Measurements from ENCODE around the gene MON1B. TPM values are rescaled to one million over a fixed set of nuclear protein-coding genes. Genes with fewer than 3 reads are reported as not detected.
"Not testable (repeated sequence)": the region's sequence is repeated elsewhere in the genome, so short reads cannot be mapped to it uniquely, and the experiment has no call there.

Gene MON1B
- total RNA-seq, 1 experiment from 2014 or later: 67.1 TPM

- CTCF ChIA-PET: interaction anchor here (0.9 to 1.3 kb wide), 9 partner anchors 8 to 1383 kb away, joined by 3 to 5 read pairs (median 3); no protein-coding TSS in a partner anchor
- Mint-ChIP-seq H3K4me3 (ENCODE audit: unreplicated experiment) (no peak overlapping the region), H3K27ac (ENCODE audit: unreplicated experiment) (no peak overlapping the region), H3K36me3 (ENCODE audit: insufficient read depth, unreplicated experiment) (peaks cover 6% of the 10 kb centered on the region), H3K4me1 (ENCODE audit: low read depth, unreplicated experiment) (no peaks in the 10 kb centered on the region), H3K27me3 (ENCODE audit: insufficient read depth, unreplicated experiment) (peaks cover 22% of the 10 kb centered on the region), H3K9me3 (ENCODE audit: unreplicated experiment) (no peaks in the 10 kb centered on the region)
- DNase-seq: peak in 1 of 2 experiments; percentile 73
- POLR2A ChIA-PET: interaction anchor here (0.6 kb wide), 1 partner anchor 1074 kb away, joined by 5 read pairs; no protein-coding TSS in a partner anchor
- TF ChIP-seq CTCF (IDR thresholded peaks at IDR 0.05; ENCODE audit: insufficient read depth in 1 of 2, low read depth in 1 of 2, low read length in 1 of 2, severe bottlenecking in 1 of 2, unreplicated experiment in 1 of 2): peak; percentile 72 to 79
- intact Hi-C loops (cut with micrococcal nuclease; ENCODE audit: unreplicated experiment): loop anchor here (1.0 to 10.0 kb wide), 5 partner anchors 107 to 1383 kb away; no protein-coding TSS in a partner anchor
- no peaks in the 10 kb centered on the region for H3K27me3 ChIP-seq (replicated peaks; ENCODE audit: control insufficient read depth, insufficient read depth, low read length)
- no peaks in the 10 kb centered on the region for H3K9me3 ChIP-seq
- BruUV-seq (replicated peaks): no TSS peak
- no peak overlapping the region for H3K4me3 ChIP-seq (ENCODE audit: low read depth, low read length)
- H3K4me1 ChIP-seq: no peaks in the 10 kb centered on the region
- no peaks in the 10 kb centered on the region for H3K36me3 ChIP-seq (ENCODE audit: control insufficient read depth, insufficient read depth, low read length)
Measured at GRCh38 chr16:77171745-77172635, 19.0 kb upstream of the MON1B start.

GRCh38 chr16:77172951-77173350 lies 18.0 kb upstream of the MON1B start:
- Mint-ChIP-seq H3K27me3 (ENCODE audit: insufficient read depth, unreplicated experiment) (peaks cover 16% of the 10 kb centered on the region), H3K27ac (ENCODE audit: unreplicated experiment) (no peak overlapping the region), H3K4me3 (ENCODE audit: unreplicated experiment) (no peak overlapping the region), H3K36me3 (ENCODE audit: insufficient read depth, unreplicated experiment) (peaks cover 6% of the 10 kb centered on the region), H3K4me1 (ENCODE audit: low read depth, unreplicated experiment) (no peaks in the 10 kb centered on the region), H3K9me3 (ENCODE audit: unreplicated experiment) (no peaks in the 10 kb centered on the region)
- no peak for TF ChIP-seq CTCF (IDR thresholded peaks at IDR 0.05; ENCODE audit: insufficient read depth in 1 of 2, low read depth in 1 of 2, low read length in 1 of 2, severe bottlenecking in 1 of 2, unreplicated experiment in 1 of 2)
- CTCF ChIA-PET: no interaction called here
- Histone ChIP-seq H3K36me3 (ENCODE audit: control insufficient read depth, insufficient read depth, low read length) (no peaks in the 10 kb centered on the region), H3K4me1 (no peaks in the 10 kb centered on the region), H3K9me3 (no peaks in the 10 kb centered on the region), H3K27me3 (replicated peaks; ENCODE audit: control insufficient read depth, insufficient read depth, low read length) (no peaks in the 10 kb centered on the region), H3K4me3 (ENCODE audit: low read depth, low read length) (no peak overlapping the region)
- no peak for DNase-seq
- BruUV-seq (replicated peaks): no TSS peak
- intact Hi-C loops (cut with micrococcal nuclease; ENCODE audit: unreplicated experiment): loop anchor here (2.0 to 10.0 kb wide), 2 partner anchors 108 to 1384 kb away; no protein-coding TSS in a partner anchor
- POLR2A ChIA-PET: no interaction called here

GRCh38 chr16:77183137-77183536 lies 7.9 kb upstream of the MON1B start:
- no peak for TF ChIP-seq CTCF (IDR thresholded peaks at IDR 0.05; ENCODE audit: insufficient read depth in 1 of 2, low read depth in 1 of 2, low read length in 1 of 2, severe bottlenecking in 1 of 2, unreplicated experiment in 1 of 2)
- ChIA-PET CTCF (no interaction called here), POLR2A (no interaction called here)
- intact Hi-C loops (cut with micrococcal nuclease; ENCODE audit: unreplicated experiment): no loop called here
- Mint-ChIP-seq H3K27ac (ENCODE audit: unreplicated experiment) (no peak overlapping the region), H3K9me3 (ENCODE audit: unreplicated experiment) (no peaks in the 10 kb centered on the region), H3K4me1 (ENCODE audit: low read depth, unreplicated experiment) (no peaks in the 10 kb centered on the region), H3K36me3 (ENCODE audit: insufficient read depth, unreplicated experiment) (no peaks in the 10 kb centered on the region), H3K4me3 (ENCODE audit: unreplicated experiment) (no peak overlapping the region), H3K27me3 (ENCODE audit: insufficient read depth, unreplicated experiment) (peaks cover 24% of the 10 kb centered on the region)
- no peaks in the 10 kb centered on the region for H3K36me3 ChIP-seq (ENCODE audit: control insufficient read depth, insufficient read depth, low read length)
- no TSS peak for BruUV-seq (replicated peaks)
- H3K9me3 ChIP-seq: no peaks in the 10 kb centered on the region
- H3K4me3 ChIP-seq (ENCODE audit: low read depth, low read length): no peak overlapping the region
- no peaks in the 10 kb centered on the region for H3K27me3 ChIP-seq (replicated peaks; ENCODE audit: control insufficient read depth, insufficient read depth, low read length)
- DNase-seq: no peak
- no peaks in the 10 kb centered on the region for H3K4me1 ChIP-seq

- H3K36me3 ChIP-seq (ENCODE audit: control insufficient read depth, insufficient read depth, low read length); CTCF ChIA-PET; H3K4me1 ChIP-seq; H3K4me1 Mint-ChIP-seq (ENCODE audit: low read depth, unreplicated experiment); H3K27me3 ChIP-seq (replicated peaks; ENCODE audit: control insufficient read depth, insufficient read depth, low read length); POLR2A ChIA-PET; H3K27ac Mint-ChIP-seq (ENCODE audit: unreplicated experiment); intact Hi-C loops (cut with micrococcal nuclease; ENCODE audit: unreplicated experiment); H3K9me3 Mint-ChIP-seq (ENCODE audit: unreplicated experiment); H3K4me3 Mint-ChIP-seq (ENCODE audit: unreplicated experiment); DNase-seq; H3K9me3 ChIP-seq; BruUV-seq (replicated peaks); H3K4me3 ChIP-seq (ENCODE audit: low read depth, low read length): not testable (repeated sequence)
- Mint-ChIP-seq H3K36me3 (ENCODE audit: insufficient read depth, unreplicated experiment) (peaks cover 11% of the 10 kb centered on the region), H3K27me3 (ENCODE audit: insufficient read depth, unreplicated experiment) (peaks cover 16% of the 10 kb centered on the region)
Measured at GRCh38 chr16:77186298-77186697, 4.7 kb upstream of the MON1B start.
